GM21447 (cell line): ENCODE results near the gene AFMID.
"Not testable (repeated sequence)": the region's sequence is repeated elsewhere in the genome, so short reads cannot be mapped to it uniquely, and the experiment has no call there.

Source experiments
- ATAC-seq: cut with Tn5 transposase; IDR thresholded peaks from one replicate; pipeline ENCODE4 v1.9.1; 2021; ENCODE audit not compliant: unreplicated experiment

Gene AFMID

GRCh38 chr17:78186692-78187595, at the start of gene AFMID, which contains the start of gene TK1:
Gene AFMID (plus strand): TSS chr17:78187362. CDS start chr17:78187371, 9 bp downstream.
Gene TK1 (minus strand): TSS chr17:78187052. CDS start chr17:78186994, 58 bp downstream.
- ATAC-seq, result peak; percentile 80

GRCh38 chr17:78137392-78138203, 49.6 kb upstream of the AFMID start:
- ATAC-seq, result no peak

GRCh38 chr17:78138204-78139060, 48.7 kb upstream of the AFMID start:
- no peak for ATAC-seq

- not testable (repeated sequence) for ATAC-seq
These were observed 47.3 kb upstream of the AFMID start for GRCh38 chr17:78139861-78140168.

- peak; percentile 71 for ATAC-seq
These were observed 46.8 kb upstream of the AFMID start for GRCh38 chr17:78140169-78141051.

GRCh38 chr17:78141437-78142118, 45.6 kb upstream of the AFMID start:
- ATAC-seq, result no peak

GRCh38 chr17:78142119-78142861, 44.9 kb upstream of the AFMID start:
- no peak for ATAC-seq

GRCh38 chr17:78143214-78144146, 43.7 kb upstream of the AFMID start:
- ATAC-seq, result no peak

- no peak for ATAC-seq
These were observed 42.9 kb upstream of the AFMID start for GRCh38 chr17:78144147-78144719.

GRCh38 chr17:78144736-78145641, 42.2 kb upstream of the AFMID start:
- no peak for ATAC-seq

- no peak for ATAC-seq
These were observed 40.7 kb upstream of the AFMID start for GRCh38 chr17:78146471-78146869.

- no peak for ATAC-seq
These were observed 40.3 kb upstream of the AFMID start for GRCh38 chr17:78146881-78147280.

- ATAC-seq, result peak; percentile 46
These were observed 39.7 kb upstream of the AFMID start for GRCh38 chr17:78147315-78147998.

- no peak for ATAC-seq
These were observed 38.7 kb upstream of the AFMID start for GRCh38 chr17:78148286-78149016.

- no peak for ATAC-seq
These were observed 35.6 kb upstream of the AFMID start for GRCh38 chr17:78151514-78152008.
